H1 (cell line): Measurements from ENCODE around the gene DCX. TPM values are rescaled to one million over a fixed set of nuclear protein-coding genes. Genes with fewer than 3 reads are reported as not detected.

Source experiments
- CTCF ChIA-PET: fragments of 300-600 bp; sonication (Branson Sonifier 250); formaldehyde crosslinking; loops from one replicate; lab custom pipeline; 2021; ENCODE audit not compliant: partially characterized antibody; lab: Charles Lee
- POLR2A ChIA-PET: fragments of 300-600 bp; sonication (Branson Sonifier 250); formaldehyde crosslinking; loops from one replicate; lab custom pipeline; 2021; ENCODE audit warnings: inconsistent platforms; ENCODE audit not compliant: partially characterized antibody; lab: Charles Lee
- DNase-seq, 2 experiments: peaks; one replicate each; pipeline versions ENCODE4 v3.0.0 to v3.0.0-alpha.2; 2010 to 2022; ENCODE audit warnings: low spot score in 2 of 2, low read depth in 1 of 2, mixed read lengths in 1 of 2
- FAIRE-seq: peaks from 2 replicates; lab custom pipeline; 2011; peaks lifted over from hg19 to GRCh38; lab: Jason Lieb, UNC
- H2AFZ ChIP-seq: 2 replicates; pipeline ENCODE4 v1.8.1; 2012; ENCODE audit warnings: low read length, inconsistent platforms
- H2AK5ac ChIP-seq: 2 replicates; pipeline ENCODE4 v1.6.1; 2013; ENCODE audit warnings: low read depth, low read length
- H2BK120ac ChIP-seq: replicated peaks from 2 replicates; pipeline ENCODE3; 2013; ENCODE audit warnings: low read depth, low read length, inconsistent platforms
- H2BK12ac ChIP-seq: 2 replicates; pipeline ENCODE4 v1.6.1; 2013; ENCODE audit warnings: low read depth, low read length
- H2BK15ac ChIP-seq: 2 replicates; pipeline ENCODE4 v1.6.1; 2013; ENCODE audit warnings: low read length
- H2BK20ac ChIP-seq: 2 replicates; pipeline ENCODE4 v1.6.1; 2013; ENCODE audit warnings: low read length
- H2BK5ac ChIP-seq: 2 replicates; pipeline ENCODE4 v1.6.1; 2013; ENCODE audit warnings: low read depth, low read length
- H3K14ac ChIP-seq: 2 replicates; pipeline ENCODE4 v1.6.1; 2013; ENCODE audit warnings: inconsistent platforms; ENCODE audit not compliant: insufficient read length
- H3K18ac ChIP-seq: 2 replicates; pipeline ENCODE4 v1.6.1; 2013; ENCODE audit warnings: low read length; ENCODE audit errors: extremely low read depth
- H3K23ac ChIP-seq: 2 replicates; pipeline ENCODE4 v1.6.1; 2013; ENCODE audit warnings: inconsistent platforms; ENCODE audit not compliant: insufficient read length
- H3K23me2 ChIP-seq: 2 replicates; pipeline ENCODE4 v1.6.1; 2013; ENCODE audit warnings: low read depth, low read length
- H3K27ac ChIP-seq: 2 replicates; pipeline ENCODE4 v1.6.1; 2011; ENCODE audit warnings: low read depth, low read length, inconsistent platforms
- H3K27me3 ChIP-seq, 4 experiments: replicated peaks in 1 of 4; 1 replicate in 1 of 4; 2 replicates in 3 of 4; pipeline versions ENCODE4 v1.6.1 to v1.8.1; 2011 to 2013; ENCODE audit warnings: low read length in 3 of 4, mild to moderate bottlenecking in 3 of 4, inconsistent platforms in 2 of 4, mixed read lengths in 2 of 4, moderate library complexity in 1 of 4; ENCODE audit not compliant: control insufficient read depth in 3 of 4, insufficient read depth in 3 of 4; ENCODE audit errors: extremely low read depth in 1 of 4
- H3K36me3 ChIP-seq, 4 experiments: 2 replicates each; pipeline versions ENCODE4 v1.6.1 to v1.8.1; 2011 to 2013; ENCODE audit warnings: mild to moderate bottlenecking in 4 of 4, low read length in 3 of 4, moderate library complexity in 2 of 4, control low read depth in 1 of 4, inconsistent platforms in 1 of 4; ENCODE audit not compliant: insufficient read depth in 4 of 4, control insufficient read depth in 2 of 4
- H3K4ac ChIP-seq: replicated peaks from 2 replicates; pipeline ENCODE3; 2013; ENCODE audit warnings: low read length, low read depth, mixed read lengths, inconsistent platforms; ENCODE audit not compliant: insufficient read length
- H3K4me1 ChIP-seq, 4 experiments: replicated peaks in 1 of 4; 1 replicate in 1 of 4; 2 replicates in 3 of 4; pipeline versions ENCODE4 v1.6.1 to v1.8.1; 2011 to 2013; ENCODE audit warnings: low read length in 3 of 4, inconsistent platforms in 2 of 4, mixed read lengths in 1 of 4; ENCODE audit not compliant: insufficient read depth in 4 of 4, control insufficient read depth in 3 of 4
- H3K4me2 ChIP-seq, 2 experiments: 2 replicates each; pipeline versions ENCODE4 v1.6.1 to v1.8.1; 2011 to 2013; ENCODE audit warnings: low read depth in 2 of 2, low read length in 2 of 2, control low read depth in 1 of 2, inconsistent platforms in 1 of 2, mild to moderate bottlenecking in 1 of 2; ENCODE audit not compliant: insufficient read depth in 1 of 2
- H3K4me3 ChIP-seq, 4 experiments: fragments of 200-600, 300-600 bp in 1 of 4; sonication (generic), shearing (Covaris generic), sonication (Bioruptor Twin) in 1 of 4; 2 replicates each; pipeline versions ENCODE4 v1.5.1 to v1.8.1; 2011 to 2016; ENCODE audit warnings: low read length in 4 of 4, low read depth in 3 of 4, control low read depth in 2 of 4, inconsistent platforms in 2 of 4, mild to moderate bottlenecking in 2 of 4, mixed read lengths in 1 of 4, moderate library complexity in 1 of 4; ENCODE audit not compliant: insufficient read depth in 2 of 4; ENCODE audit errors: extremely low read depth in 1 of 4
- H3K56ac ChIP-seq: replicated peaks from 2 replicates; pipeline ENCODE3; 2013; ENCODE audit warnings: low read depth, mild to moderate bottlenecking, mixed read lengths, low read length, inconsistent platforms; ENCODE audit not compliant: insufficient read length
- H3K79me1 ChIP-seq: 2 replicates; pipeline ENCODE4 v1.6.1; 2013; ENCODE audit warnings: low read depth, low read length, control low read depth
- H3K79me2 ChIP-seq, 2 experiments: 2 replicates each; pipeline versions ENCODE4 v1.6.1 to v1.8.1; 2012 to 2013; ENCODE audit warnings: low read length in 2 of 2, mild to moderate bottlenecking in 2 of 2, inconsistent platforms in 1 of 2; ENCODE audit not compliant: insufficient read depth in 2 of 2, control insufficient read depth in 1 of 2
- H3K9ac ChIP-seq, 4 experiments: replicated peaks in 1 of 4; 1 replicate in 1 of 4; 2 replicates in 3 of 4; pipeline versions ENCODE4 v1.6.1 to v1.8.1; 2011 to 2013; ENCODE audit warnings: low read depth in 3 of 4, low read length in 3 of 4, control low read depth in 2 of 4, mild to moderate bottlenecking in 2 of 4, moderate library complexity in 2 of 4, inconsistent platforms in 1 of 4; ENCODE audit errors: extremely low read depth in 1 of 4
- H3K9me3 ChIP-seq, 2 experiments: 2 replicates each; pipeline versions ENCODE4 v1.6.1 to v1.8.1; 2012 to 2013; ENCODE audit warnings: mild to moderate bottlenecking in 2 of 2, moderate library complexity in 2 of 2, control low read depth in 1 of 2, inconsistent platforms in 1 of 2, low read depth in 1 of 2, low read length in 1 of 2, mixed read lengths in 1 of 2; ENCODE audit not compliant: insufficient read depth in 2 of 2
- H4K20me1 ChIP-seq, 2 experiments: replicated peaks in 1 of 2; 2 replicates each; pipeline versions ENCODE3 to v1.8.1; 2011 to 2013; ENCODE audit warnings: inconsistent platforms in 2 of 2, low read length in 2 of 2, mild to moderate bottlenecking in 1 of 2; ENCODE audit not compliant: insufficient read depth in 2 of 2, control insufficient read depth in 1 of 2
- H4K5ac ChIP-seq: 2 replicates; pipeline ENCODE4 v1.6.1; 2013; ENCODE audit warnings: low read length, low read depth, mixed read lengths, inconsistent platforms; ENCODE audit not compliant: insufficient read length
- H4K8ac ChIP-seq: 2 replicates; pipeline ENCODE4 v1.8.0; 2013; ENCODE audit warnings: mild to moderate bottlenecking, moderate library complexity, low read length, inconsistent platforms; ENCODE audit not compliant: insufficient read depth; ENCODE audit errors: extremely low read depth
- H4K91ac ChIP-seq: replicated peaks from 2 replicates; pipeline ENCODE3; 2013; ENCODE audit warnings: low read length, mixed read lengths, inconsistent platforms; ENCODE audit not compliant: insufficient read length
- ASH2L ChIP-seq: fragments of 200-600, 300-600 bp; sonication (generic); IDR thresholded peaks from one replicate; pipeline ENCODE4 v1.7.1; 2017; ENCODE audit warnings: low read length
- HDAC6 ChIP-seq: IDR thresholded peaks from one replicate; pipeline ENCODE4 v1.7.1; 2012; ENCODE audit warnings: low read depth, mild to moderate bottlenecking, inconsistent platforms, low read length, moderate library complexity
- KDM1A ChIP-seq: fragments of 200-600, 300-600 bp; sonication (generic); IDR thresholded peaks from 2 replicates; pipeline ENCODE4 v1.7.1; 2016; ENCODE audit warnings: mild to moderate bottlenecking, low read length, borderline replicate concordance
- PHF8 ChIP-seq: fragments of 200-600 bp; sonication (generic); conservative IDR thresholded peaks from 2 replicates; pipeline ENCODE4 v1.7.1; 2012; ENCODE audit warnings: low read depth, mild to moderate bottlenecking, inconsistent platforms, low read length, moderate library complexity
- polyA plus RNA-seq, 7 experiments: library from polyadenylated mRNA; depleted of rRNA in 3 of 7; stranded (reverse) in 5 of 7; unstranded in 2 of 7; fragments of >200 nt in 5 of 7; fragments of 200-250 nt in 2 of 7; gene quantifications; 1 replicate in 5 of 7; 2 replicates in 1 of 7; 4 replicates in 1 of 7; pipeline versions ENCODE4 v1.2.1 to v1.2.3, GENCODE V29; 2011 to 2013; ENCODE audit warnings: missing spikeins in 2 of 7, mixed read lengths in 2 of 7
- total RNA-seq: library from RNA; stranded (reverse); fragmentation: NEBNext Ultra II Directional; extraction: Animal tissue kit (Norgen Biotek cat#: 25700); gene quantifications from 2 replicates; pipeline ENCODE4 v1.2.1, GENCODE V29; 2021

DCX gene
- total and polyA plus RNA-seq, 2 of the 8 experiments (the other 6 are each of a cell fraction or from before 2014, with no cell fraction given), result 1.3 to 3.3 TPM

- ChIA-PET POLR2A (no interaction called here), CTCF (no interaction called here)
- Histone ChIP-seq H2BK20ac (no peak overlapping the region), H4K91ac (no peak overlapping the region), H3K9ac (no peak overlapping the region), H3K36me3 (no peaks in the 10 kb centered on the region), H2BK15ac (no peak overlapping the region), H3K27ac (no peak overlapping the region), H3K4me3 (no peak overlapping the region), H2BK5ac (no peak overlapping the region), H3K27me3 (no peaks in the 10 kb centered on the region), H3K14ac (no peak overlapping the region), H4K5ac (no peak overlapping the region), H2BK120ac (no peak overlapping the region), H3K79me1 (no peaks in the 10 kb centered on the region), H3K9me3 (no peaks in the 10 kb centered on the region), H3K56ac (no peak overlapping the region), H3K79me2 (no peaks in the 10 kb centered on the region), H3K4ac (no peak overlapping the region), H3K18ac (no peak overlapping the region), H2AK5ac (no peak overlapping the region), H4K20me1 (no peaks in the 10 kb centered on the region), H4K8ac (no peak overlapping the region), H3K4me1 (no peaks in the 10 kb centered on the region), H3K23ac (no peak overlapping the region), H3K23me2 (no peaks in the 10 kb centered on the region), H2BK12ac (no peak overlapping the region), H3K4me2 (no peak overlapping the region), H2AFZ (no peak overlapping the region)
- TF ChIP-seq HDAC6 (no peak), KDM1A (no peak), ASH2L (no peak), PHF8 (no peak)
- FAIRE-seq (peak; percentile 45), DNase-seq (no peak)
These were observed 29.7 kb downstream of the DCX start for GRCh38 chrX:111382277-111382676.
